ENCODE measurements around the gene SENP7.
"Not testable (repeated sequence)": the region's sequence is repeated elsewhere in the genome, so short reads cannot be mapped to it uniquely, and the experiment has no call there.

DNA sequence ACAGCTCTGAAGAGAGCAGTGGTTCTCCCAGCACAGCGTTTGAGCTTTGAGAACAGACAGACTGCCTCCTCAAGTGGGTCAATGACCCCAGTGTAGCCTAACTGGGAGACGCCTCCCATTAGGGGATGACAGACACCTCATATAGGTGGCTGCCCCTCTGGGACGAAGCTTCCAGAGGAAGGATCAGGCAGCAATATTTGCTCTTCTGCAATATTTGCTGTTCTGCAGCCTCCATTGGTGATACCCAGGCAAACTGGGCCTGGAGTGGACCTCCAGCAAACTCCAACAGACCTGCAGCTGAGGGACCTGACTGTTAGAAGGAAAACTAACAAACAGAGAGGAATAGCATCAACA, 45.7 kb downstream of the SENP7 start:
- TF ChIP-seq, protein P1, sequence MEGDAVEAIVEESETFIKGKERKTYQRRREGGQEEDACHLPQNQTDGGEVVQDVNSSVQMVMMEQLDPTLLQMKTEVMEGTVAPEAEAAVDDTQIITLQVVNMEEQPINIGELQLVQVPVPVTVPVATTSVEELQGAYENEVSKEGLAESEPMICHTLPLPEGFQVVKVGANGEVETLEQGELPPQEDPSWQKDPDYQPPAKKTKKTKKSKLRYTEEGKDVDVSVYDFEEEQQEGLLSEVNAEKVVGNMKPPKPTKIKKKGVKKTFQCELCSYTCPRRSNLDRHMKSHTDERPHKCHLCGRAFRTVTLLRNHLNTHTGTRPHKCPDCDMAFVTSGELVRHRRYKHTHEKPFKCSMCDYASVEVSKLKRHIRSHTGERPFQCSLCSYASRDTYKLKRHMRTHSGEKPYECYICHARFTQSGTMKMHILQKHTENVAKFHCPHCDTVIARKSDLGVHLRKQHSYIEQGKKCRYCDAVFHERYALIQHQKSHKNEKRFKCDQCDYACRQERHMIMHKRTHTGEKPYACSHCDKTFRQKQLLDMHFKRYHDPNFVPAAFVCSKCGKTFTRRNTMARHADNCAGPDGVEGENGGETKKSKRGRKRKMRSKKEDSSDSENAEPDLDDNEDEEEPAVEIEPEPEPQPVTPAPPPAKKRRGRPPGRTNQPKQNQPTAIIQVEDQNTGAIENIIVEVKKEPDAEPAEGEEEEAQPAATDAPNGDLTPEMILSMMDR (IDR thresholded peaks at IDR 0.05 in 4 of 5, conservative IDR thresholded peaks at IDR 0.05 in 1 of 5), result not testable (repeated sequence)
- TF ChIP-seq POLR2A (IDR thresholded peaks at IDR 0.05), result not testable (repeated sequence)

Data from gastrocnemius medialis (tissue), 4 donors.